Hair follicle dermal papilla cell (primary cell): Measurements from ENCODE around the gene CENPW. TPM values are rescaled to one million over a fixed set of nuclear protein-coding genes. Genes with fewer than 3 reads are reported as not detected.

Source experiments
- total RNA-seq: library from RNA; depleted of rRNA; stranded (reverse); fragments of >200 nt; gene quantifications from 2 replicates; pipeline ENCODE4 v1.2.3, GENCODE V29; 2012

CENPW gene
- total RNA-seq = 1.1 and 1.6 TPM in 2 replicates

DNA sequence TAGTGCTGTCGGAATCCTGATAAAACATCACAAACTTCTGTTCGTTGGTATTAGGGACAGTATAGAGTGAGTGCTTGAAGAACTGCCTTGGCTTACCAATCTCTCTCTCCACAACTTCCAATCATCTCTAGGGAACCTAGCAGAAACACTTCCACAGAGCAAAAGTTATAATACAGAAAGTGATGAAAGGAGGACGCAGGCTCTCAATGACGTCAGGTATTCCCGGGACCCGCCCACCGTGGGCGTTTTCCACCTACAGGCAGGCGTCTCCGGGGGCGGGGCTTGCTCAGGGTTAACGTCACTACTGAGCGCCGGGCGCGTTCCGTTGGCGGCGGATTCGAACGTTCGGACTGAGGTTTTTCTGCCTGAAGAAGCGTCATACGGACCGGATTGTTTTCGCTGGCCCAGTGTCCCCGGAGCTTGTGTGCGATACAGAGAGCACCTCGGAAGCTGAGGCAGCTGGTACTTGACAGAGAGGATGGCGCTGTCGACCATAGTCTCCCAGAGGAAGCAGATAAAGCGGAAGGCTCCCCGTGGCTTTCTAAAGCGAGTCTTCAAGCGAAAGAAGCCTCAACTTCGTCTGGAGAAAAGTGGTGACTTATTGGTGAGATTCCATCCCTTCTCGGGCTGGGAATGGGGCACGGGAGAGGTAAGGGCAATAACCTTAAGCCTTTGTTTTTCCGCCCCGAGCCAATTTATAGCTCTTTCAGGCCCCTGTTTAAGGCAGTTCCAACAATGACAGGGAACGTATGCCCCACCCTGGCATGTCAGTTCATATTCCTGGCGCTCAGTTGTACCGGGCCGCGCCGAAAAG, at the start of gene CENPW:
CENPW (plus strand) TSS at position 320 of the 814 bp plus-strand sequence; CDS start at position 479, 159 bp downstream.

